Measurements from ENCODE around the gene ETV1. TPM values are rescaled to one million over a fixed set of nuclear protein-coding genes. Genes with fewer than 3 reads are reported as not detected.
"Not testable (repeated sequence)": the region's sequence is repeated elsewhere in the genome, so short reads cannot be mapped to it uniquely, and the experiment has no call there.

The ETV1 gene
- total RNA-seq, 1 donor from 2014 or later: 27.9 TPM

GRCh38 chr7:13948019-13948801 is 41.3 kb downstream of the ETV1 start:
- DNase-seq (ENCODE audit: missing footprints) (no peak), ATAC-seq (no peak)
- intact Hi-C loops (cut with DNase I): no loop called here

- ATAC-seq (no peak), DNase-seq (ENCODE audit: missing footprints) (no peak)
- intact Hi-C loops (cut with DNase I): no loop called here
Observed at GRCh38 chr7:13947535-13947934, 41.9 kb downstream of the ETV1 start.

- intact Hi-C loops (cut with DNase I): no loop called here
- no peak for ATAC-seq
- no peak for DNase-seq (ENCODE audit: missing footprints)
Observed at GRCh38 chr7:13946181-13946580, 43.3 kb downstream of the ETV1 start.

- no peak for ATAC-seq
- intact Hi-C loops (cut with DNase I): loop anchor here (2.0 kb wide), 1 partner anchor 23 kb away; no protein-coding TSS in a partner anchor
- DNase-seq (ENCODE audit: missing footprints): no peak
Observed at GRCh38 chr7:13945670-13946069, 43.8 kb downstream of the ETV1 start.

- ATAC-seq (no peak), DNase-seq (ENCODE audit: missing footprints) (no peak)
- intact Hi-C loops (cut with DNase I): no loop called here
Observed at GRCh38 chr7:13933536-13933935, 55.9 kb downstream of the ETV1 start.

- DNase-seq (ENCODE audit: missing footprints) (no peak), ATAC-seq (no peak)
- intact Hi-C loops (cut with DNase I): no loop called here
Observed at GRCh38 chr7:13933091-13933490, 56.4 kb downstream of the ETV1 start.

GRCh38 chr7:13932131-13932530 is 57.3 kb downstream of the ETV1 start:
- DNase-seq (ENCODE audit: missing footprints) (no peak), ATAC-seq (no peak)
- intact Hi-C loops (cut with DNase I): no loop called here

- ATAC-seq: no peak
- intact Hi-C loops (cut with DNase I): no loop called here
- no peak for DNase-seq (ENCODE audit: missing footprints)
Observed at GRCh38 chr7:13921062-13921461, 68.4 kb downstream of the ETV1 start.

- DNase-seq (ENCODE audit: missing footprints) (no peak), ATAC-seq (peak; percentile 31)
- intact Hi-C loops (cut with DNase I): no loop called here
Observed at GRCh38 chr7:13920053-13920697, 69.3 kb downstream of the ETV1 start.

- DNase-seq (ENCODE audit: missing footprints); intact Hi-C loops (cut with DNase I): not testable (repeated sequence)
Observed at GRCh38 chr7:13918333-13918732, 71.1 kb downstream of the ETV1 start.

GRCh38 chr7:13917103-13917502 is 72.4 kb downstream of the ETV1 start:
- ATAC-seq; intact Hi-C loops (cut with DNase I); DNase-seq (ENCODE audit: missing footprints): not testable (repeated sequence)

More at GRCh38 chr7:13918333-13918732, 71.1 kb downstream of the ETV1 start:
- not testable (repeated sequence) for ATAC-seq

- intact Hi-C loops (cut with DNase I): no loop called here
- ATAC-seq (no peak), DNase-seq (ENCODE audit: missing footprints) (no peak)
Observed at GRCh38 chr7:13915891-13916290, 73.6 kb downstream of the ETV1 start.

GRCh38 chr7:13912715-13913278 is 76.7 kb downstream of the ETV1 start:
- DNase-seq (ENCODE audit: missing footprints) (no peak), ATAC-seq (no peak)
- intact Hi-C loops (cut with DNase I): no loop called here

GRCh38 chr7:13911909-13912308 is 77.6 kb downstream of the ETV1 start:
- ATAC-seq (no peak), DNase-seq (ENCODE audit: missing footprints) (no peak)
- intact Hi-C loops (cut with DNase I): no loop called here

- ATAC-seq (no peak), DNase-seq (ENCODE audit: missing footprints) (no peak)
- intact Hi-C loops (cut with DNase I): no loop called here
Observed at GRCh38 chr7:13910805-13911551, 78.5 kb downstream of the ETV1 start.

GRCh38 chr7:13908667-13909397 is 80.6 kb downstream of the ETV1 start:
- ATAC-seq (no peak), DNase-seq (ENCODE audit: missing footprints) (no peak)
- intact Hi-C loops (cut with DNase I): no loop called here

GRCh38 chr7:13907831-13908230 is 81.6 kb downstream of the ETV1 start:
- intact Hi-C loops (cut with DNase I): no loop called here
- ATAC-seq (no peak), DNase-seq (ENCODE audit: missing footprints) (no peak)

GRCh38 chr7:13904689-13905088 is 84.8 kb downstream of the ETV1 start:
- ATAC-seq (no peak), DNase-seq (ENCODE audit: missing footprints) (no peak)
- intact Hi-C loops (cut with DNase I): no loop called here

GRCh38 chr7:13904007-13904406 is 85.5 kb downstream of the ETV1 start:
- intact Hi-C loops (cut with DNase I): no loop called here
- DNase-seq (ENCODE audit: missing footprints) (no peak), ATAC-seq (peak; percentile 65)

Data from Right ventricle myocardium inferior (tissue), 1 donor.